GM18511 (cell line): ENCODE results near the gene VILL.

Experiments
- ATAC-seq: cut with Tn5 transposase; IDR thresholded peaks from one replicate; pipeline ENCODE4 v1.9.1; 2021; ENCODE audit warnings: mild to moderate bottlenecking, moderate library complexity; ENCODE audit not compliant: unreplicated experiment

Gene VILL

GRCh38 chr3:37990527-37990926 lies at the start of gene VILL:
TSS of gene VILL (plus strand) at chr3:37990786. CDS start at chr3:37993673, 2,887 bp downstream.
- no peak for ATAC-seq

- no peak for ATAC-seq
These were observed 48.7 kb upstream of the VILL start for GRCh38 chr3:37941608-37942508.

DNA sequence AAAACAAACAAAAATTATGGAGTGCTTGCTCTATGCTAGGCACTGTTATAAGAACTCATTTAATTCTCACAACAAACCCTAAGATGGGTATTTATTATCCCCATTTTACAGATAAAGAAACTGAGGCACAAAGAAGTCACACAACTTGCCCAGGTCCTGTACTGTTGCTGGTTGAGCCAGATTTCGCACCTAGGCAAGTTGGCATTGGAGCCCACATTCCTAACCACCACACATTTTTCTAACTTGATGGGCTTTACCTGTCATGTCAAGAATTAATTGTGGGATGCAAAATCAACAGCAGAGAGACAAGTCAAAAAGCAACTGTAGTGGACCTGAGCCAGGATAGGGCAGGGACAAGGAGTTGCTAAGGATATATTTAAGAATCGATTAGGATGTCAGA lies 47.9 kb upstream of the VILL start:
- ATAC-seq, result no peak

DNA sequence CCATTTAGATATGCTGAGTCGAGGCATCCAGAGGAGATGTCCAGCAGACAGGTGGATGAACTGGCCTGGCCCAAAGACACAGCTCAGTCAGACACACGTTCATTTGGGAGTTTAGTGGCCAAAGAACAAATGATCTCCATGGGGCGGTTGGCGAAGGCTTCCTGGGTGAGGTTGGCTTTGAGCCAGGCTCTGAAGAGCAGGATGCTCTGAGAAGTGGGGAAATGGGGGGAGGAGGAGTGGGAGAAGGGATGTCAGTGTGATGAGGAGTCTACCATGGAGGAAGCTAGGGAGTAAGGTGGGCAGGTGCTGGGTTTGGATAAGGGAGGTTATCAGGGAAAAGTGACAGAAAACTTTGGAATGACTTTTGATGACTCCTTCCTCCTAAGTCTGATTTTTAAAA lies 47.5 kb upstream of the VILL start:
- no peak for ATAC-seq

GRCh38 chr3:37943631-37944314 lies 46.8 kb upstream of the VILL start:
- ATAC-seq, result no peak

DNA sequence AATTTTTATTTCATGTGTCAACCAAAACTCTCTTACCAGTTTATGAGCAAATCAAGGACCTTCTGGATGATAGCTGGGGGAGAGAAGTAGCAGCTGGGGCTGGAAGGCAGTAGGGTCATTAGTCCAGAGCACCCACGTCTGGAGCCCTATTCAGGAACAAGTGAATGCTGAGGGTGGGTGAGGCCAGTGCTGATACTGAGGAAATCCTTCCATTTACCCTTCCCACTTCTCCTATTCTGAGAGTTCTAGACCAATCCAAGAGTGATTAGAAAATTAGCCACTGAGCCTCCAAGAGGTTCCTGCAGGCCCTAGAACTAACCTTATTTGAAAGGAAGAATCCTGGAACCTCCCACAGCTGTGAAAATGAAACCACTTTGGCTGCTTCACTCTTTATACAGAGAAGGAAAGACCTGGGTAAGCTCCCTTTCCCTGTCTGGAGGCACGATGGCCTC lies 46.2 kb upstream of the VILL start:
- ATAC-seq, result no peak

- no peak for ATAC-seq
These were observed 45.3 kb upstream of the VILL start for GRCh38 chr3:37945156-37945806.

DNA sequence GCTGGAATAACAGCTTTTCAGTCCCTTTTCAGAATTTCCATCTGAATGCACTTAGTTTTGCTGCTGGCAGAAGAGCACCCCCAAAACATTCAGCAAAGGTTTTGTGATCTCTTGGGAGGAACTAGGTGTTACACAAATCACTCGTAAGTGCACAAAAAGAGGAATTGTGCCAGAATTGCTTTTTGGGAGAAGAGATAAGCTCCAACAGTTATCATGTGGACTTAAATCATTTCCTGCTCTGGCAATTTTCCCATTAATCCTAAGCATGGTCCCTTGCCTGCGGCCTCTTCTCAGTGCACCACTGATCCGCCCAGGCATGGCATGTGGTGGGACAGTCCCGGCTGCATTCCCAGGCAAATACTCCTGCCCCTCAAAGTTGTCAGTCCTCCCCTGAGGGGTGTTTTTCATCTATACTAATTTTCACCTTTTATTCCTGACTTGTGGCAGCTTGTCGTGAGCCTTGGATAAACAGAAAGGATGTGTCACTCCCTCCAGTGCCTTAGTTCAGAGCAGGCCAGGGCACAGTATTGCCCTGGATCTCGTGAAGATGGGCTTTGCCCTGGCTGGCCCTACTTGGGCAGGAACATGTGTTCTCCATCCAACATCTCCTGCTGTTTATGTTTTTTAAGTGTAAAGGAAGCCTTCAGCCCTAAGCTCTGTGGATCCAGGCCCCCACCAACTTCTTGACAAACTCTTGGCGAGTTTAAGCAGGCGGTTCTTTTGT lies 44.6 kb upstream of the VILL start:
- ATAC-seq, result no peak

DNA sequence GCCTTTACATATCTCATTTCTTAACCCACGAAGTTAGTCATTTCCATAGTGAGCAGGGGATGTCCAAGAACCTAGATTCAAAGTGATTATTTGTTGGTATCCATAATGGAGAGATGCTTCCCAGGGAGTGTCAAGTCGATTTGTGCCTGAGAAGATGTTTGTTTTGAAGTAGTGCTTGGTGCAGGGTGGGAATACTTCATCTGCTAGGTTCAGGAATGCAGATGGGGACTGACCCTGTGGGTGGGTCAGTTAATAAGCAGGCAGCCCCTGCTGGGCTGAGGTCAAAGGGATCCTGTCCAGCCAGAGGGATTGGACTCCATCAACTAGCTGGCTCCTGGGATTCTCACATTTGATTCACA lies 44.1 kb upstream of the VILL start:
- ATAC-seq, result no peak

- ATAC-seq, result no peak
These were observed 40.7 kb upstream of the VILL start for GRCh38 chr3:37949866-37950265.

DNA sequence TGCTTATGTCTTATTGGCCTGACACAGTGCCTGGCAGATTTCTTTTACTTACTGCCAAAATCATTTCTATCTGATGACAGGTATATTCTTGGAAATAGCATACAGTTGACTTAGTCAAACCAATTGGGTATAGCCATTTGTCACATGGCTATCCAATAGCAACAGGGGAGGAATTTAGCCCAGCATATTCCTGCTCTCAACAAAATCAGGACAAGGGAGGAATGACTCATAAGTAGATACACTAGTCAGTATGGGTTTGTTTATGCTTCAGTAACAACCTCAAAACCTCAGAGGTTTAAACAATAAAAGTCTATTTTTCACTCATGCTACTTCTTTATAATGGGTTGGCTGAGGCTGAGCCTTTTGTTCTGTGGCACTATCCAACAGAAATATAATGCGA lies 38.0 kb upstream of the VILL start:
- no peak for ATAC-seq

- no peak for ATAC-seq
These were observed 37.4 kb upstream of the VILL start for GRCh38 chr3:37953226-37953625.

- ATAC-seq, result no peak
These were observed 36.7 kb upstream of the VILL start for GRCh38 chr3:37953707-37954394.

GRCh38 chr3:37954881-37955280 lies 35.7 kb upstream of the VILL start:
- ATAC-seq, result no peak

DNA sequence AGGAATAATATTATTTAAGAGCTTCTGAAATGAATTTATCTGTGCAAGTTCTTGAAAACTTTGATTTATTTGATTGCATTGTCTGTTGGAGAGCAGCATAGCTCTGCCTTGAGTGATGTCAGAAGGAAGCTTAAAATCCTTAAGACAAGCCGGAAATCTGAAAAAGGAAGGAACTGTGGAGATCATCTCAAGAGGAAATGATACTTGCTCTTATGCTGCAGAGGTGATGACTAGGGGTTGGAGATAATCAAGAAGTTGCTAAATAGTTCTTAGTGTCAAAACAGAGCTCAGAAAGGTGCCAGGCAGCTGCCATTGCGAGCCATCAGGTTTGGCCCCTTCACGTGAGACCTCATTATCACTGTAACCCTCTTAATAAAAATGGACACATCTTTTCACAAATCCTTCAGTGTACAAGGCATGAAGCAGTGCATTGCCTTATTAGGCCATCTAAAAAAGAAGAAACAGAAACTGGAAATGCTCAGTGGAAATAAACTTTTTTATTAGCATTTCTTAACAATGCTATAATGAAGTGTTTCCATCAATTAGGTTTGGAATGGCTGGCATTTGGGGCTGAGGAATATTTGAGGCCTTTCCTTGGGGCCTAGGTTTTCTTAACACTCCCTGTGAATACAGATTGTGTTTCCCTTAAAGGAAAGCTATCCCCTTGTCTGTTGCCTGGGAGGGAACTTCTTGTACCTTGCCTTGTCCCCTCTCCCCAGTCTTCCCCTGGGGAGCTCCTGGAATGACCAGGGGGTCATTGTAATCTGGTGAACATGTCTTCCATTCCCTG lies 34.5 kb upstream of the VILL start:
- no peak for ATAC-seq

- ATAC-seq, result no peak
These were observed 33.7 kb upstream of the VILL start for GRCh38 chr3:37956723-37957538.

DNA sequence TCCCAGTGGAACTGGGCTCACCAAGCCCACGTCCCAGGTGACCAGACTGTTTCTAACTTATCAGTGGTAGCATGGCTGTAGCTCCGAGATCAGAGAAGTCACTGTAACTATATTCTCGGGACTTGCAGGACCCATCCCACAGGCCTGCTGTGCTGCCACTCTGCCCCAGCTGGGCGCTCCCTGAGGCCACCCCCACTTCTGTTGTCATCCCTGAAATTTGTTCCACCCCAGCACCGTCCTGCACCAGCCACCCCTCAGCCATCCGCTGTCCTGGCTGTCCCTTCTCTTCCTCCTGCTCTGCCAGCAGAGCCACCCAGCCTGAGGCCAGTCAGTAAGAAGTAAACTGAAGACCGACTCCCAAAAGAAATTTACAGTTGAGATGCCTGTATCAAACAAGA lies 33.0 kb upstream of the VILL start:
- ATAC-seq, result no peak

DNA sequence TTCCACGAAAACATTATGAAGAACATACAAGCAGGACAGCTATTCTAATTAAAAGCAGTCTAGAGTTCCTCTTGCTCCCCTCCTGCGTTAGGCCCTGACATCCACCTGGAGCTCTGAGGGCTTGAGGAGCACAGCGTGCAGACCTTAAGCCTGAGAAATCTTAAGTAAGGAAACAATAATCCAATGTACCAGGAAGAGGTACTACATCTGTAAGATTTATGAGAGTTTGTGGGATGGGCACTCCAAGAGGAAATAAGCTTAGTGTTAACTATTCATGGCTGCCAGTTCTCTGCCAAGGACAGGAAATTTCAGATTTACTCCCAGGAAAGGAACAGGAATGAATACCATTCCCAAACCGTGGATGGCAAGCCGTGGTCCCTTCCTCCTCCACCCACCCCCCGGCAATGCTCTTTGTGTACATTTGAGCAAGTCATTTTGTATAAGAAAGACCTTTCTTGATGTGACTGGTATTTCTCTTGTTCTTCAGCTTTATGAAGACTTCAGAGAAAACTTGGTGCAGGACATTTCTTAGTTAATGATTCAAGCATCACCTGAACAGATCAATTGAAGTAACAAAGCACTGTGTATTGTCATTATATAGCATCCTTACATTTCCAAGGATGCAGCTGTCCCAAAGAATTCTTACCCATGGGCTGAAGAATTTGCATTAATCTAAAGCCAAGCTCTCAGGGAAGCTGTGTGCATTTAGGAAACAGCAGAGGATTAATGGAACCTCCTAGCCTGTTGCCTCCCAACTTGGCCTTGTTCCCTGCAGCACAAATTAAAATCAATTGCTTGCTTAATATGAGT lies 28.8 kb upstream of the VILL start:
- ATAC-seq, result no peak
